NCI-H187 (cell line): ENCODE data around the gene DLEC1.
"Not testable (repeated sequence)": the region's sequence is repeated elsewhere in the genome, so short reads cannot be mapped to it uniquely, and the experiment has no call there.

Source experiments
- DNase-seq, 2 experiments: peaks; one replicate each; lab custom pipeline; 2025; lab: John Stamatoyannopoulos, UW

DLEC1 gene

GRCh38 chr3:38040401-38040800 is 1.4 kb downstream of the DLEC1 start:
- DNase-seq, result no peak

GRCh38 chr3:38043486-38043885 is 4.5 kb downstream of the DLEC1 start:
- no peak for DNase-seq

GRCh38 chr3:38046027-38046426 is 7.0 kb downstream of the DLEC1 start:
- no peak for DNase-seq

DNA sequence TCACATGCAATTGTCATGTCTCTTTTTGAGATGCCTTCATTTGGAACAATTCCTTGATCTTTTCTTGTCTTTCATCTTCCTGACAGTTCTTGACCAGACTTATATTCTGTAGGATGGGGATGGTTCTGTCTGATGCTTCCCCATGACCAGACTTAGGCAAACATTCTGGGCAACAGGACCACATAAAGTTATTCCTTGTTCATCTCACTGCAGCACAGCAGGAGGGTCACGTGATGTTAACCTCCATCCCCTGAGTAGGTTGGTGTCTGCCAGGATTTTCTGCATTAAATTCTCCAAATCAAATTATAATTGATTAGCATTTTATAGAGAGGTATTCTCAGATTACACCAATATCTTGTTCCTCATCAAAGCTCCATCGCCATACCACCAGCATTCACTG is 7.8 kb downstream of the DLEC1 start:
- no peak for DNase-seq

GRCh38 chr3:38047896-38048295 is 8.9 kb downstream of the DLEC1 start:
- no peak for DNase-seq

DNA sequence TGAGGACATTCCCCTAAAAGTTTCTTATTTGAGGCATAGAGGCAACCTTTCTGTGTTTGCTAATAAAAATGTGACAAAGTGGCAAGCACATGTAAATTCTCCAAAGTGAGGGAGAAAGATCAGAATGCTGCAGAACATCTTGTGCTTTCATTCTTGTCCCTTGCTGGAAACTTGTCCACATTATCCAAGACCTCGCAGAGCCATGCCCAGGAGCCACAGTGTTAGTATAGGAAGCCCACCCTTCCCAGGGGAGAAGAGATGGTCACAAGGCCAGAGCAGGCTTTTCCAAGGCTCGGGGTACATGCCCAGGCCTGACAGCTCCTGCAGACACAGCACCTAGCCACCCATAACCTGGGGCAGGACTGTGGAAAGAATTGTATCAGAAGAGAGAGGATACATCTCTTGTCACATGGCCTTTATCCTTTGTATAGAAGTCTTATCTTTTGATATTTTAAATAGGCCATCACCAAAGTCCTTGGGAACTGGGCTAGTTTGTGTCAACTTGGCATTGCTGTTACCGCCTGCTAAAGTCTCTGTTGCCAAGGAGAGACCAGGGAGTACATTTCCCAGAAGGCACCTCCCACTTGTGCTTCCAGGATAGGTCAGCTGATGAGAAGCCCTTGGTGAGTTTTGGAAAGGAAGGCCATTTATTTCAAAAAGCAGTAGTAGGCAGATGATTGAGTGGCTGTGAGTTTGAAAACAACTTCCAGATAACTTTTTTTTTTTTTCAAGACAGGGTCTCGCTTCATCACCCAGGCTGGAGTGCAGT is 10.5 kb downstream of the DLEC1 start:
- DNase-seq, result no peak

- DNase-seq, result no peak
Observed at GRCh38 chr3:38051131-38051530, 12.1 kb downstream of the DLEC1 start.

- DNase-seq, result not testable (repeated sequence)
Observed at GRCh38 chr3:38053286-38053685, 14.3 kb downstream of the DLEC1 start.

GRCh38 chr3:38053813-38054498 is 14.9 kb downstream of the DLEC1 start:
- DNase-seq, result not testable (repeated sequence)

DNA sequence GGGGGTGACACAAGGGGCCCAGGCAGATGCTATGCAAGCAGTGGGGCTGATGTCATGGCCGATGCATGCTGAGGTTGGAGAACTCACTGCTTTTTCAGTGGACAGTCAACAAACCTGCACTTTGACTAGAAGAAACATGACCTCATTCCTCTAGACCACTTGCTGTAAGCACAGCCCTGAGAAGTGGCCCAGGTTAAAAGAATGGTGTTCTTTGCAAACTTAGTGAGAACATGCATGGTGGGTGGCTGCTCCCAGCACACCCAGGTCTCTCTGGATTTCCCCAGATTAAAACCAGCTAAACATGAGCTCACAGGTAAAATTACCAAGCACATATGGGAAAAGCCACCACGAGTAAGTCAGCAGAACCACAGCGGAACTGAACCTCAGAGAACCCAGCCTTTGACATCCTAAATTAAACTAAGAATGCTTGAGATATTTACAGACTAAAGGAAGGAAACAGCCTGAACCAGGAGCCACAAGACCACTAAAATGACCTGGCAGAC is 15.5 kb downstream of the DLEC1 start:
- no peak for DNase-seq

DNA sequence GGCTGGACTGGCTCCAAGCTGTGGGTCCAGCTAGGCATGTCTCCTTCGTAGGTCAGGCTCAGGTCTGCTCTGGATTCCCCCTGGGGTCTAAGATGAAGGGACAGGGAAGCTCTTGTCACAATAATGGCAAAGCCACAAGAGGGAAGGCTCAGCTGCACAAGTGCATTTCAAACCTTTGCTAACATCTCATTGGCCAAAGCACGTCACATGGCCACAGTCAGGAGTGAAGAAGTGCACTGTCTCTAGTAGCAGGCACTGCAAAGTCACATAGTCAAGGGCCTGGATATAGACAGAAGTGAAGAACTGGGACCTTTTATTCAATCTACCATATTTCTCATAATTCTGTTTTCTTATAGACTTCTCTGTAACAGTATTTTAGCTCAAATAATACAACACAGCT is 20.1 kb downstream of the DLEC1 start:
- no peak for DNase-seq

GRCh38 chr3:38059591-38059990 is 20.6 kb downstream of the DLEC1 start:
- no peak for DNase-seq

DNA sequence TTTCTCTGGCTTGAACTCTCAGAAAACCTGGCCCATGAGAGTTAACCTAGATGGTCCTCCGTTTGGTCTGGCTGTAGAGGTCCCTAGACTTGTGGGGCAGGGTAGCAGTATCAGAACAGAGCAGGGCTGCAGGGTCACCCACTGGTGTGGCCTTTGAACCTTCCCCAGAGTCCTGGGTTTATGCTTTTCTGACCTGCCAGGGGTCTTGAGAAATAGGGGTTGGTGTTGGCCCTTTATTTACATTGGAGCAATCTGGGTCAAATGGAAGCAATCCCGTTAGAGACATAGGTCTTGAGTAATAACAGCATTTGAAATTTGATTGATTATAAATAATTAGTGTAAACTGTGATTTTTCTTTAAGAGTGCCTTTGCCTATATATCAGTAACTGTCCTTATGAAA is 23.8 kb downstream of the DLEC1 start:
- no peak for DNase-seq

GRCh38 chr3:38064453-38064852 is 25.4 kb downstream of the DLEC1 start:
- not testable (repeated sequence) for DNase-seq

DNA sequence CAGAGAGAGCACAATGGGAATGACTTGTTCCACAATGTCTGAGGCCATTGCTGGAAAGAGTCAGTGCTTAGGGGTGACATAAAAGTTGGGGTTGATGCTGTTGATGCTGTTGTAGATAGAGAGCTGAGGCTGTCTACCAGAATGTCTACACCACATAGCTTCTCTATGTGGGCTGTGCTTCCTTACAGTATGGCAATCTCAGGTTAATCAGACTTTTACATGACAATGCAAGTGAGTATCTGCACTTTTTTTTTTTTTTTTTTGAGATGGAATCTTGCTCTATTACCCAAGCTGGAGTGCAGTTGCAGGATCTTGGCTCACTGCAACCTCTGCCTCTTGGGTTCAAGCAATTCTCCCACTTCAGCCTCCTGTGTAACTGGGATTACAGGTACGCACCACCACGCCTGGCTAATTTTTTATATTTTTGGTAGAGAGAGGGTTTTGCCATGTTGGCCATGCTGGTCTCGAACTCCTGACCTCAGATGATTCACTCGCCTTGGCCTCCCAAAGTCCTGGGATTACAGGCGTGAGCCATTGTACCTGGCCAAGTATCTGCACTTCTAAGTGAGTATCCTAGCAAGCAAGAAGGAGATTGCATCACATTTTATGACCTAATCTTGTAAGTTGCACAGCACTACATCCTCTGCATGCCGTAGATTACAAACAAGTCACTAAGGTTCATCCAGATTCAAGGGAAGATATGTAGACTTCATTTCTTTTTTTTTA is 28.7 kb downstream of the DLEC1 start:
- no peak for DNase-seq

DNA sequence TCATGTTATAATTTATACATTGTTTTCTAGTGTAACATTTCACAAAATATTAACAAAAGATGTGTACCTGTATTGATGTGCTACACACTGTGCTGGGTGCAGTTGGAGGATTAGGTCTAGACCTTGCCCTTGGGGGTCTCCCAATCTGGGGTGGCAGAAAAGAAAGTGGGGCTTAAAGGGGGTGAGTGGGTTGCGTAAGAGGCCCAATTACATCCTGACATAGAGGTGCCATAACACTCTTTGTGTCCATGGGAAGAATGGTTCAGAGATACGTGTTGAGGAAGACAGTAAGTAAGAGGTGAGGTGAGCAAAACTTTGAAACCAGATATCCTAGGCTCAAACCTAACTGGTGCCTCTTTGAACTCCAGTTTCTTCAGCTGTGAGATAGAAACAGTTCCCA is 31.0 kb downstream of the DLEC1 start:
- no peak for DNase-seq

GRCh38 chr3:38077073-38077472 is 38.1 kb downstream of the DLEC1 start:
- DNase-seq, result not testable (repeated sequence)

GRCh38 chr3:38082296-38082695 is 43.3 kb downstream of the DLEC1 start:
- not testable (repeated sequence) for DNase-seq

GRCh38 chr3:38083254-38083653 is 44.2 kb downstream of the DLEC1 start:
- DNase-seq, result not testable (repeated sequence)

- no peak for DNase-seq
Observed at GRCh38 chr3:38083871-38084333, 44.9 kb downstream of the DLEC1 start.

DNA sequence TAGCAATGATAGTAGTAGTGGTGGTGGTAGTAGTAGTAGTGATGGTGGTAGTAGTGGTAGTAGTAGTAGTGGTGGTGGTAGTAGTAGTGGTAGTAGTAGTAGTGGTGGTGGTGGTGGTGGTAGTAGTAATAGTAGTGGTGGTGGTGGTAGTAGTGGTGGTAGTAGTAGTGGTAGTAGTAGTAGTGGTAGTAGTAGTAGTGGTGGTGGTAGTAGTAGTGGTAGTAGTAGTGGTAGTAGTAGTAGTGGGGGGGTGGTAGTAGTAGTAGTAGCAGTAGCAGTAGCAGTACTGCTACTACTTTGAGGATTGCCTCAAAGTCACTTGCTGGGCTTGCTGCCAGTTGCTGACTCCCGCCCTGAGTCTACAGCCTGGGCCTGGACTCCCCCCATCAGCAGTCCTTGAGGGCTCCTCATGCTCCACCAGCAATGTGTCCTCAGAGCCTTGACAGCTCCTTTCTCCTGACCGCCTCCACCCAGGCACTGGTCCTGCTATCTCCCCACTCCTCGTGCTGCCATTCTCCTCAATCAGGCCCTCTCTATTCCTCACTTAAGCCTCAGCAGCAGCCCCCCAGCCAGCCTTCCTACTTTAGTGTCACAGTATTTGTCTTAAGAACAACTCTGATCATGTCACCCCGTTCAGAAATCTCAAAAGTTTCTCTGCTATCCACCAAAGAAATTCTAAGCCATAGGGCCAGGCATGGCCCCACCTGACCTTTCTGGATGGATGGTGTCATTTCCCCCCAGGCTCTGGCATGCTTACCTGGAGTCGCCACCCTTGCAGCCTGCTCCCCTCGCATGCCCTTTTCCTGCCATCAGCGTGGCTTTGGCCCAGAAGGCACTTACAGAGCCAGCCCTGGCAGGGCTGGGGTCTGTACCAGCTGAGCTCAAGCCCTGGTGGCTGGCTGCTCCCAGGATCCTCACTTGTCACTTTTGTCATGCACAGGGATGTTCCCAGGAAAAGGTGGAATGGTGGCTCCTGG is 45.6 kb downstream of the DLEC1 start:
- no peak for DNase-seq
